NCI-H2107 treated with DMSO at 0.1 percent for 48 hours (cell line): ENCODE measurements around the gene USP53.
"Not testable (repeated sequence)": the region's sequence is repeated elsewhere in the genome, so short reads cannot be mapped to it uniquely, and the experiment has no call there.

ENCODE experiments used
- DNase-seq: peaks from one replicate; lab custom pipeline; 2025; ENCODE audit not compliant: unreplicated experiment; lab: John Stamatoyannopoulos, UW

Gene USP53

DNA sequence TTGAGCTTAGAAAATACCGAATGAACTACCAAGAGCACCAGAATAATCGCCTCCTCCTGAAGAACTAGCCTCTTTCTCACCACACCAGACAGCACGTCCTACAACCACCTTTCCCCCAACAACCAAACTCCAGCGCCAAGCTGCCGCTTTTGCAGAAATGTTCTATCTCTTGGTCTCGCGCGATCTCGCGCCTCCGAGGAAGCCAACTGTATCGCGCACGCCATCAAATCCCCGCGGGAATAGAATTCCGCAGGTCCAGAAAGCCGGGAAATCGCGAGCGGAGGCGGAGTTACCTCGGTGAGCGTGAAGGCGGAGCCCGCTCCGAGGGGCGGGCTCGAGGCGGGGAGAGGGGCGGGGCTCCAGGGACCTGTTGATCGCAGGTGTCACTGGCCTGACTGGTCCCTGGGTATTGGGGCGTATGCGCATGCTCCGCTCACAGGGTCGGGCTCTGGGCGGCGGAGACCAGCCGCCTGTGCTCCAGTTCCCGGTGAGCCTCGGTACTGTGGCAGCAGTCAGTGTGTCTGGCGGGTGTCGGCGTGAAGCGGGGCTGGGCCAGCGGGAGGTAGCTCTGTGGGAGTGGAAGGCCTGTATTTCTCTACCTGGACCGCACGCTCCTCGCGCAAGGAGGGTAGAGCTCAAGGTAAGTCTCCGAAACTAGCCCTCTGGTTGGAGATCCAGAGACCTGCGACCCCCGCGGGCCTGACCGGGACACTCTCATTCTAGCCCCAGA, at the start of gene USP53:
Gene USP53 (plus strand): TSS at position 480 of the 730 bp plus-strand sequence. CDS start 27,047 bp downstream, outside the sequence.
- DNase-seq = peak; percentile 86

DNA sequence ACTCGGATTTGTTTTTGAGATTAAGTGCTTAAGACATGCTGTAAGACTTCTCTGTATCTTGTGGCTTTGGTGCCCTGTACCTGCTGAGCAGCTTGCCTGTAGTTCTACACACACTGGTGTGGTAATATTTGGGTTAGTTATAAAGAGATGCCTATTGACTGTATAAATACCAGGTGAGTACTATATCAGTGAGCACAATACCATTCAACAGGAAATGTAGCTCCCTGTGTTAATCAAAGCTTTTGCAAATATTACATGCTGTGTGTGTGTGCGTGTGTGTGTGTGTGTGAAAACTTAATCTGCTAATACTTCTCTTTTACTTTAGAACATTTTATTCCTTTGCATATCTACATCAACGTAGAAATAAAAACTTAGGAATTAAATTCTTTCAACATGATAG, 46.7 kb upstream of the USP53 start:
- DNase-seq = no peak

DNA sequence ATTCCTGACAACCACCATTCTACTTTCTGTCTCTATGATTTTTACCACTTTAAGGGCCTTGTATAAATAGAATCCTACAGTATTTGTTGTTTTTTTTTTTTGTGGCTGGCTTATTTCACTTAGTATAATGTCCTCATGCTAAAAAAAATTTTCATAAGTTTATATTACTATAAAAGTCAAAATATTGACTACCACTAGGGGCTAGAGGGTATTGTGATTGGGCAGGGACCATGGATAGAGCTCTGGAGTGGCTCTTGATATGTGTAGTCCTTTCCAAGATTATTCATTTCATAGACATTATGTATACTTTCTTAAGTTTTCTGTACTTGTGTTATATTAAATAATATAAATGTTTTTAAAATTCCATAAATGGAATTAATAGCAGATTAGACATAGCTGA, 42.3 kb upstream of the USP53 start:
- DNase-seq = no peak

DNA sequence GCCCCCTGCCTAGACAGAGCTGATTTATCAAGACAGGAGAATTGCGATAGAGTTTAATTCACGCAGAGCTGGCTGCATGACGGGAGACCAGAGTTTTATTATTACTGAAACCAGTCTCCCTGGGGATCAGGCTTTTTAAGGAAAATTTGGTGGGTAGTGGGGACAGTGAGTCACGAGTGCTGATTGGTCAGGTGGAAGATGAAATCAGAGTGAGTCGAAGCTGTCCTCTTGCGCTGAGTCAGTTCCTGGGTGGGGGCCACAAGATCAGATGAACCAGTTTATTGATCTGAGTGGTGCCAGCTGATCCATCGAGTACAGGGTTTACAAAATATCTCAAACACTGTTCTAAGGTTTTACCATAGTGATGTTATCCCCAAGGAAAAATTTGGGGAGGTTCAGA, 40.3 kb upstream of the USP53 start:
- DNase-seq = no peak

DNA sequence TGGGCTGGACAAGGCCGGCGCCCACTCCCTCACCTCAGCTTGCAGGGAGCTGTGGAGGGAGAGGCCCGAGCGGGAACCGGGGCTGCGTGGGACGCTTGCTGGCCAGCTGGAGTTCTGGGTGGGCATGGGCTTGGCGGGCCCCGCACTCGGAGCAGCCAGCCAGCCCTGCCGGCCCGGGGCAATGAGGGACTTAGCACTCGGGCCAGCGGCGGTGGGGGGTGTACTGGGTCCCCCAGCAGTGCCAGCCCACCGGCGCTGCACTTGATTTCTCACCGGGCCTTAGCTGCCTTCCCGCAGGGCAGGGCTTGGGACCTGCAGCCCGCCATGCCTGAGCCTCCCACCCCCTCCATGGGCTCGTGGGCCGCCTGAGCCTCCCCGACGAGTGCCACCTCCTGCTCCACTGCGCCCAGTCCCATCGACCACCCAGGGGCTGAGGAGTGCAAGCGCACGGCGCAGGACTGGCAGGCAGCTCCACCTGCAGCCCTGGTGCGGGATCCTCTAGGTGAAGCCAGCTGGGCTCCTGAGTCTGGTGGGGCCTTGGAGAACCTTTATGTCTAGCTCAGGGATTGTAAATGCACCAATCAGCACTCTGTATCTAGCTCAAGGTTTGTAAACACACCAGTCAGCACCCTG, 38.7 kb upstream of the USP53 start:
- DNase-seq = not testable (repeated sequence)

DNA sequence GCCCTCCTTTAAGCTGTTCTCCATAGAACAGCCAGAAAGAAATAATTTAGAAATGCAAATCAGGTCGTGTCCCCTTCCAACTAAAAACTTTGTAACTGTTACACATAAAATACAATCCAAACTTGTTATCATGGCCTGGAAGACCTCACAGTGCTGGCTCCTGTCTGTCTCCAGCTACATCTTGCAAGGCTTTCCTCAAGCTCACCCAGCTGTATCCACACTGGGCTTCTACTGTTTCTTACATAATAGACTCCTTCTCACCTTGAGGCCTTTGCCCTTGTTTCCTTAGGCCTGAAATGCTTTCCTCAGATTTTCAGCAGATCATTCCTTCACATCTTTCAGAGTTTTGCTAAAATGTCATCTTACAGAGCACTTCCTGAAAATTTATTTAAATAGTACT, 33.5 kb upstream of the USP53 start:
- DNase-seq = no peak

DNA sequence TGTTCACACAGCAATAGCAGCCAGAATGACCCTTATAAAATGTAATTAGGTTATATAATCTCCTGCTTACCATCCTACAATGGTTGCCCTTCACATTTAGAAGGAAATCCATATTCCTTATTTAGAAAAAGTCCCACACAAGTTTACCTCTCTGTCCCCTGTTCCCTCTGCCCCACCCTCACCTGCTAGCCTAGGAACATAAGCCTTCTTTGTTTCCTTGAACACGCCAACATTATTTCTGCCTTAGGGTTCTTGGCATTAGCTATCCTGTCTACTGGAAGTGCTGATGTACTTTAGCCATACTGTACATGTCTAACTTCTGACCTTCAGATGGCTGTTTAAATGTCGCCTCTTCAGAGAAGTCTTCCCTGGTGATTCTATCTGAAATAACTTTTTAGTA, 28.4 kb upstream of the USP53 start:
- DNase-seq = no peak

DNA sequence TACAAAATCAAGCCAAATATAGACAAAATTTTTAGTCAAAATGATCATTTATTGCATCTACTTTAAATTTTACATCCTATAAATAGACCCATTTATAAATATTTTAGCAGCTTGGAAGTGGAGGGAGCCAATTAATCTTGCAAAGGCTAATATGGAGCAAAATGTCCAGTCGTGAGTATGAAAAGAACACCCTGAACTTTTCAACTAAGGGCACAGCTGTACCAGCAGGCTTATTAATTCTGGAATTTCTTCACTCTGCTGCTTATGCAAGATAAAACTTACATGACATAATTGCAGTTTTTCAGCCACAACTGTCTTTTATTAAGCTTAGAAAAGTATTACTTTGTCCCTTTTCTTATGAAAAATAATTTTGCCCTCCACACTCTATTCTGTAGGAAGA, 22.9 kb upstream of the USP53 start:
- no peak for DNase-seq

DNA sequence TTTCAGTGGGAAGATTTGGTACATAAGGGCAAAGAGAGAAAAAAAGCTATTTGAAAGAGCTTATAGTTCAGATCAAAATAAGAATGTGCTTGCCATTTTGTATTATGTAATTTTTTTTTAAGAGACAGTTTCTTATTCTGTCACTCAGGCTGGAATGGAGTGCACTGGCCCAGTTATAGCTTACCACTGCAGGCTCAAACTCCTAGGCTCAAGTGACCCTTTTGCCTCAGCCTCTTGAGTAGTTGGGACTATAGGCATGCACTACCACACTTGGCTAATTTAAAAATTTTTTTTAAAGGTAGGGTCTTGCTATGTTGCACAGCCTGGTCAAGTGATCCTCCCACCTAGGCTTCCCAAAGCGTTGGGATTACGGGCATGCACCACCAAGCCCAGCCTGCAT, 22.2 kb upstream of the USP53 start:
- no peak for DNase-seq

DNA sequence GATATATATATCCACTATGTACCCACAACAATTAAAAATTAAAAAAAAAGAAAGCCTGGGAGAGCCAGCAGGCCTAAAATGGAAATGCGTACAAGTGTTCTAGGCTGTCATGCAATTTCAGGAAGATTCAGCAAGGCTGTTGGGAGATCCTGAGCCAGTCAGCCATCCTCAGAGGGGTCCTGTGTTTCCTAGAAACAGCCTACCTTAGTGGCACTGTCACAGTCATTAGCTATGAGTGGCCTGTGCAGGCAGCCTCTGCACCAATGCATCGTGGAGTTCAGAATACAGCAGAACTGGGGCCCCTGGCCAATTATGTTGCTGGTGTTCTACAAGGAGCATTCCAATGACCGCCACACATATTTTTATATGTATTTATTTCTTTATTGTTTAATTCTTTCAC, 21.0 kb upstream of the USP53 start:
- no peak for DNase-seq

DNA sequence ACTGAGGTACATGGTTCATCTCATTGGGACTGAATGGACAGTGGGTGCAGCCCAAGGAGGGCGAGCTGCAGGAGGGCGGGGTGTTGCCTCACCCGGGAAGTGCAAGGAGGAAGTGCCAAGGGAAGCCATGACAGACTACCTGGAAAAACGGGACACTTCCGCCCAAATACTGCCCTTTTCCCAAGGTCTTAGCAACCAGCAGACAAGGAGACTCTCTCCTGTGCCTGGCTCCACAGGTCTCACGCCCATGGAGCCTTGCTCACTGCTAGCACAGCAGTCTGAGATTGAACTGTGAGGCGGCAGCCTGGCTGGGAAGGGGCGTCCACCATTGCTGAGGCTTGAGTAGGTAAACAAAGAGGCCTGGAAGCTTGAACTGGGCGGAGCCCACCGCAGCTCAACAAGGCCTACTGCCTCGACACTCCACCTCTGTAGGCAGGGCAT, 14.7 kb upstream of the USP53 start:
- DNase-seq = no peak

DNA sequence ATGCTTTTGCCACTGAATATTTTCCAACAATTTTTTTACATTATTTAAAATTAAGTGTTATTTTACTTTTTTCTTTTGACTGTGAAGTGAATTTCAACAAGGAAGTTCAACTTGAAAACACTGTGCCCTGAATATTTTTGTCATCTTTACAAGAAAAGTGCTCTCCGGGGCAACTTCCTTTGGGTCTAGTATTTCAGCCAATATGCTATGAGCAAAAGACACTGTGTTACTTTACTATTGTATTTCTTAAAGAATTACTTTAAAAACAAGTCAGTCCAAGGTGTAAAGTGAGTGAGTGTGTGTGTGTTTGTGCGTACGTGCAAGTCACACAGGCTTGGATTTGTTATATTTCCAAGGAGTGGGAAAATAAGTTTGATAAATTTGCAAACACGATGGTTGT, 7.6 kb upstream of the USP53 start:
- DNase-seq = no peak

DNA sequence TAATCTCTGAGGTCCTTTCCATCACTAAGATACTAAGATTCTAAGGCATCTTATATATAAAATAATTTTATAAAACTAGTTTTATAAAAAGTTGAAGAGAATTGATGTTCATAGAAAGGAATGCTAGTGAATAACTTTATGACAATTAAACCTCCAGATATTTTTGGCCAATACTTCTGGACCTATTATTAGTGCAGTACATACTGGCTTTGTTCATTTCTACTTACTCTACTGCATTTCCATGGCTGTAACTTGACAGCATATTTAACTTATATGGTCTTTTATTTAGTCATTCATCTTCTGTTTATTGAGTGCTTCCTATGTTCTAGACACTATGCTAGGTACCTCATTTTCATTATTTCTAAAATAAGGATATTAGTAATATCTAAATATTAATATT, 6.8 kb upstream of the USP53 start:
- no peak for DNase-seq

DNA sequence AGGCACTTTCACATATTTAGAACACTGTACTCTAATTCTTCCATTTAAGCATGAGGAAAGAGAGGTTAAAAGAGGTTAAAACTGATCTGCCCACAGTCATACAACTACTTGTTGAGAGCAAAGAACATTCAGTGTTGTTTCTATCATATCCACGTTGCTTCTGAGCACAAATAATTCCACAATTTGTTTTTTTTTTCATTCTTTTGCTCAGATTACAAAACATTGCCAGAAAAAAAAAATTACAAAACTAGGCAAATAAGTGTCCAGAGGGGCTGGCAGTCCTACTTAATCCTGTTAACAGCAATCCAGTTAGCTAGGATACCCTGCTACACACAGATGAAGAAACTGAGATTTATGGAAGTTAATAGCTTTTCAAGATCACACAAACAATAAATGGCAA, 6.3 kb upstream of the USP53 start:
- no peak for DNase-seq

DNA sequence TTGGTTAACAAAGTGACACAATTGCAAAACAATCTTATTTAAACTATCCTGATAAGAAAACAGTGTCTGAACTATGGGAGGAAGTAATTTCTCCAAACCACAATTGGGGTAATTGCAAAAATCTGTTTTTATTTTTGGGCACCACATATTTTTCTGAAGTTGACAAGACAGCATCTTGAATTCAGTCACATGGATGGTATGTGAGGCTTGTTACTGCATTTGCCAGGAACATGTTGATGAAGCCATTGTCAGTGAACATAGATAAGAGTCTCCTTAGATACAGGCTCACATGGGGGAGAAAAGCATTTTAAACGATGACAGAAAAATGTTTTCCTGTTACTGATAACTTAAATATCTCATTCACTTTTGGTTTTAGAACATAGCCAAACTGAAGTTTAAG, 5.5 kb upstream of the USP53 start:
- no peak for DNase-seq

DNA sequence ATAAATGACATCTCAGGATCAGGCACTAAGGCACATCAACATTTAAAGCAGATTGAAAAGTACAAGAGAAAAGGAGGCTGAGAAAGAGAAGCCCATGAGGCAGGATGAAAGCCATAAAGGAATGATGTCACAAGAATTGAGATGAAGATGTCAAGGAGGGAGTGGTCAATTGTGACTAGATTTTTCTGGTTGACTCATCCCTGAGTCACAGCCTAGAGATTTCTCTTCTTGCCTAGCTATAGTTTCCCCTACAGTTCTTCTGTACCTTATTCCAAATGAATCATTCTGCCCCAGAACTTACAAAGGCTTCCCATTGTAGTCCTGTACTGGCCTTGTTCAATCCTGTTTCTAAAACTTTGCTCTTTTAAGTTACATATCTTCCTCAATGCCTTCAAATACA, 3.4 kb upstream of the USP53 start:
- DNase-seq = no peak

DNA sequence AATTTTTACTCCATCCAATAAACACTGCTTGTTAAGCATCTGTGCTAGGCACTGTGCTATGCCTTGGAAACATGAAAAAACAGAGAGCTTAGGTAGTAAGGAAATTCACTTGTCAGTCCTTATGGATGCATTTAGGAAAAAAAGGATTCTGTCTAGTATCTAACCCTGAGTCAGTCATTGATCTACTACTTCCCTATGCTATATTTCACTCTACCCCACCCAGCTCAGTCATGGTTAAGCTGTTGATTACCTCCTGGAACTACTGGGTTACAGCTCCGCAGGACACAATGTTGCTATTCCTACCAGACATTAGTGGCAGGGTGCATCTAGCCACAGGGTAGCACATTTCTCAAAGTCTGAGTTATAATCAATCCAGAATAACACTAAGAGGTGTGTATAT, 2.9 kb upstream of the USP53 start:
- no peak for DNase-seq

DNA sequence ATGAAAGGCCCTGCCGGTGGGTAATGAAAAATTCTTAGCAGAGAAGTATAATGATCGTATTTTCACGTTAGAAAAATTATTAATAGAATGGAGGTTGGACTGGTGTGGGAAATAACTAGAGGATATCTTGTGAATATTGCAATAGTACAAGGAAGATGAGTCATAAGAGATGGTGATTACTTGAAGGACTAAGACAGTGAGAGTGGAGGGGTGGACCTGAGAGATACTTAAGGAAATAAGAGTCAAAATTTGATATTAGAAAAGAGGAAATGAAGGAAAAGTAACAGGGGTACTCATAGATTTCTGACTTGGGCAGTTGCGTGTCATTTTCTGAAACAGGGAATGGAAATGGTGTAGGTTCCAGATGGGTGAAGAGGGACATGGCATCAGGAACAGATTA, 1.7 kb upstream of the USP53 start:
- no peak for DNase-seq

DNA sequence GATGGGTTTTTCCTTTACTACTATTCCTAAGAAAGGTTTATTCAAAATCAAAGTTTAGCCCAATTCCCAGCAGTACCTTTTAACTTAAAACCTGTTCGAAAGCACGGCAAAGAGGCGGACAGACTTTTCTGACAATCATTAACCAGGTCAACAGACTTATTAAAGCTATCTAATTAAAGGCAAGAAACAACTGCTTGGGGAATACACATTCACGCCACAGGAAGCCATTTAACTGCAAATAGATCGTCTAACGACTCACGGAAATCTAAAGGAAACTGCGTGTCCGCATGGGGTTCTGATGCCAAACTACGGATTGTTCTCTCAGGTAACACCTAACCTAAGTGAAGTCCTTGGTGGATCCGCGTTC, 663 bp upstream of the USP53 start:
- DNase-seq = no peak

DNA sequence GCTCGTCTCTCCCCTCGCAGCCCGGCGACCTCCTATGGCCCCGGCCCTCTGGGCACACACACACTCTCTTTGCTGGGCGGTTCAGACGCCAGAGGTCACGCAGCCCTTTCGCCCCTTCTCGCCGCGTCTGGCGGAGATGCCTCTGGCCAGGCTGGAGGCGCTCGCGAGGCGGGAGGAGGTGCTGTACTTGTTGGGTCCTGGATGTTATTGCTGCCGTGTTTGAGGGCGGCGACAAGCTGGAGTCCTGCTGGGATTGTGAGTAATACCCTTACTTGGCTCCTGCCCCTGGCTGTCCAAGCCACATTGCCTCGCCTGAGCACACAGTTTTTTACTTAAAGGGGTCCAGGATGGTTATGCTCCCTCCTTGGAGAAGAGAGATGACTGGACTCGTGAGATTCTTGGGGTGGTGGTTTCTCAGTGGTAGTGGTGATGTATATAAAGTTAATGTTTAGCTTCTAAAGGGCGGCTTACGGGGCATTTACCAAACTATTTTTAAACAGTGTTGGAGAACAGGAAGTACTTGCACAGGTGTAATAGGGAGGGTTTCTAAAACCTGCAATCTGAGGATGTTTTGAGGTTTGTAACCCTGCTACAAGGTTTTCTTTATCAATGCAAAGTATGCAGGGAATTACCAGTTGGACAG, 572 bp downstream of the USP53 start:
- DNase-seq = peak; percentile 47

DNA sequence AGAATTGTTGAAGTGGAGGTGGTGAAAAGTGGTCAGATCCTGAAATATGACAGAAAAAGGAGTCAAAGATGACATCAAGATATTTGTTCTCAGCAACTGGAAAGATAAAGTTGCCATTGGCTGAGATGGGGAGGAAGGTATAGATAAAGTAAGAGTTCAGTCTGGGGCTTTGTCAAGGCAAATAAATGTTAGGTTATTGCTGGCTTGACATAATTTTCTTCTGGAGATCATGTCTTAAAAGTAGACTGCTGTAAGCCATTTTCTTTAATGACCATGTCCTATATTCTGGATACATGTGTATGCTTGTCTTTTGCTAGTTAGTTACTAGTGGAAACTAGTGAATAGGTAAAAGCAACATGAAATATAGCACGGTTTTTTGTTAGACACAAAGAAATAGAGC, 5.6 kb downstream of the USP53 start:
- DNase-seq = no peak

DNA sequence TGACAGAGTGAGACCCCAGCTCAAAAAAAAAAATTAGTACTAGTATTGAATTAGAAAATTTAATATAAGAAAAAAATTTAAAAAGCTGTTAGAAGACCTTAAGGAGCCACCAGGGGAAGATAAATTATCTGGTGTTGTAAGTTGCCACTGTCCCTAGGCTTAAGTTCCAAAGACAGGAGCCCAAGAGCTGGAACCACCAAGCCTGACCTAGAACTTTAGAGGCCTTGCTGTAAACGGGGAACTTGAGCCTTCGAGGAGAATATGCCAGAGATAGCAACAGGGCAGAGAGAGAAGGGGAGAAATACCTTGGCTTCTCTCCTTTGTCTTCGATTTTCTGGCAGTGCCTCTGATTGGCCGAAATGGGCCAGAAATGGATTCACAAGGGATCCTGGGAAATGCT, 8.9 kb downstream of the USP53 start:
- DNase-seq = no peak

DNA sequence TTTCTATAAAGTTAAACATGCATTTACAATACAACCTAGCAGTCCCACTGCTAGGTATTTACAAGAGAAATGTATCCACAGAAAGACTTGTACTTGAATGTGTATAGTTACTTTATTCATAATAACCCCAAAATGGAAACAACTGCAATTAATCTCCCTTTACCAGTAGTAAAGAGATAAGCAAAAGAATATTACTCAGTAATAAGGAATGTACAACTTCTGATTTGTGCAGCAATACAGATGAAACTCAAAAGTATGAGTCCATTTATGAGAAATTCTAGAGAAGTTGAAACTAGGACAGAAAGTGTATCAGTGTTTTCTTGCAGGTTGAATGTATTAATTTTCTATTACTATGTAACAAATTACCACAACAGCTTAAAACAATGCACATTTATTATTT, 15.2 kb downstream of the USP53 start:
- DNase-seq = no peak
